HG02943 (cell line): ENCODE measurements around the gene TRAPPC8.
A peak's percentile ranks its signal among the peaks of the same experiment; 100 is the strongest.
"Not testable (repeated sequence)": the region's sequence is repeated elsewhere in the genome, so short reads cannot be mapped to it uniquely, and the experiment has no call there.

Experiments used
- ATAC-seq: cut with Tn5 transposase; IDR thresholded peaks from one replicate; pipeline ENCODE4 v1.9.1; 2021; ENCODE audit warnings: mild to moderate bottlenecking, low read depth, moderate library complexity; ENCODE audit not compliant: unreplicated experiment

TRAPPC8 gene

DNA sequence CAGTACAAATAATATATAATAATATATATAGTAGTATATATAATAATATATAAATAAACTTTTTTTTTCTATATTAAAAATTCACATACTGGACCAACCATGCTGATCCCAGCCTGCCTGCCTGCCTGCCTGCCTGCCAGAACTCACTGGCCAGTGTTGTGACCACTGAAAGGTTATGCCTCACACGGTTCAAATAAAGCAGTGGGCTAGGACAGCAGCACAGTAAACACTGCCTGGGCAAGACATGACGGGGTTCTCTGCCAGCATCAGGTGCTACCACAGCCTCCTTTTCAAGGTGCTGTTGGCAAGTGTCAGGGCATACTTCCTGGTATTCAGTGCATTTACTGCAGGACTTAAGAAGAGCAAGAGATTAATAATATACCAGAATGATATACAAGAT is 67.6 kb downstream of the TRAPPC8 start:
- no peak for ATAC-seq

DNA sequence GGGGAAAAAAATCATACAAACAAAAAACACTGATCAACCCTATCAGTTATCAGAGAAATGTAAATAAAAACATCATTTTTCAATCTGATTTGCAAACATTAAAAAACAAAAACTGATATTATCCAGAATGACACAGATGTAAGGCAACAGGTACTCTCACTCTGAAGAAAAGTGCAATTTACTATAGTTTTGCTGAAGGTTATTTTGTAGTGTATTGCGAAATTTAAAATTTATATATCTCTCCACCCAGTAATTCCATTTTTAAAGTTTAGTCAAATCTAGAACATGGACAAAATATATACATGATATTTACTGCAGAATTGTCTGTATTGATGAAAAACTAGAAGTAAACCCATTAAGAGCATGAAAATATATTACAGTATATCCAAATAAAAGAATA is 79.8 kb downstream of the TRAPPC8 start:
- no peak for ATAC-seq

GRCh38 chr18:31860488-31860887 is 82.4 kb downstream of the TRAPPC8 start:
- no peak for ATAC-seq

- ATAC-seq = no peak
Observed at GRCh38 chr18:31857526-31858106, 85.3 kb downstream of the TRAPPC8 start.

- no peak for ATAC-seq
Observed at GRCh38 chr18:31850844-31851243, 92.1 kb downstream of the TRAPPC8 start.

- ATAC-seq = no peak
Observed at GRCh38 chr18:31840499-31840898, 102.4 kb downstream of the TRAPPC8 start.

DNA sequence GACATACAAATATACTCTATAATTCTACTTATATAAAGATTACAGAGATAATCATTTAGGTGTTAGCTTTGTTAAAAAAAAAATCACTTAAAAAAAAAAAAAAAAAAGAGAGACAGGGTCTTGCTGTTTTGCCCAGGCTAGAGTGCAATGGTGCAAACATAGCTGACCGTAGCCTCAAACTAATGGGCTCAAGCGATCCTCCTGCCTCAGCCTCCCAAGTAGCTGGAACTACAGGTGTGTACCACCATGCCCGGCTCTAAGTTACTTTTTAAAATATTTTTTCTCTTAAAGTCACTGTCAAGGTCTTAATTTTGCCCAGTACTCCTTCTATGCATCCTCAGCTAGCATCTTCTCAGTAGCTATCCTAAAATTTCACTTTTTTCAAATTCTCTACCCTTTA is 105.0 kb downstream of the TRAPPC8 start:
- ATAC-seq = no peak

GRCh38 chr18:31835528-31836133 is 107.3 kb downstream of the TRAPPC8 start:
- no peak for ATAC-seq

GRCh38 chr18:31831903-31832302 is 111.0 kb downstream of the TRAPPC8 start:
- ATAC-seq = no peak

- ATAC-seq = no peak
Observed at GRCh38 chr18:31830686-31831085, 112.2 kb downstream of the TRAPPC8 start.

GRCh38 chr18:31828613-31829012 is 114.3 kb downstream of the TRAPPC8 start:
- no peak for ATAC-seq

- ATAC-seq = not testable (repeated sequence)
Observed at GRCh38 chr18:31826673-31827325, 116.1 kb downstream of the TRAPPC8 start.

DNA sequence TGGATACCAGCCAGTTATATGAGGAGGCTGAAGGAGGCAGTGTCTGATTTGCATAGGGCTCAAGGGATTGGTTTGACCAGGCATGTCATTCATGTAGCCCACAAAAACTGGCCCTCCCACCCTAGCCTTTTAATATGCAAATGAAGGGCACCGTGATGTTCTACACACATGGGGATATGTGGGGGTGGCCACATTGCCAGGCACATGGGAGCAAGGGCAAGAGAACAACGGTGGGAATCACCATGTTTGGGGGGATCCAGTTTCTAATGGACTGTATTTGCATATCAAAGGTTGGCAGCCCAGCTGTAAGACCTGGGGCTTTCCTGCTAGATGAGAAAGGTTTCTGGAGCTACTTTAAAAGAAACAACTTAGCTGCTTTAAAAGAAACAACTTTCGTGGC is 117.2 kb downstream of the TRAPPC8 start:
- no peak for ATAC-seq

- ATAC-seq = no peak
Observed at GRCh38 chr18:31821545-31822171, 121.3 kb downstream of the TRAPPC8 start.

GRCh38 chr18:31819925-31820229 is 123.1 kb downstream of the TRAPPC8 start:
- ATAC-seq = no peak

- peak; percentile 67 for ATAC-seq
Observed at GRCh38 chr18:31819106-31819924, 123.6 kb downstream of the TRAPPC8 start.

- ATAC-seq = no peak
Observed at GRCh38 chr18:31814132-31814531, 128.8 kb downstream of the TRAPPC8 start.

GRCh38 chr18:31810336-31811130 is 132.4 kb downstream of the TRAPPC8 start:
- not testable (repeated sequence) for ATAC-seq

DNA sequence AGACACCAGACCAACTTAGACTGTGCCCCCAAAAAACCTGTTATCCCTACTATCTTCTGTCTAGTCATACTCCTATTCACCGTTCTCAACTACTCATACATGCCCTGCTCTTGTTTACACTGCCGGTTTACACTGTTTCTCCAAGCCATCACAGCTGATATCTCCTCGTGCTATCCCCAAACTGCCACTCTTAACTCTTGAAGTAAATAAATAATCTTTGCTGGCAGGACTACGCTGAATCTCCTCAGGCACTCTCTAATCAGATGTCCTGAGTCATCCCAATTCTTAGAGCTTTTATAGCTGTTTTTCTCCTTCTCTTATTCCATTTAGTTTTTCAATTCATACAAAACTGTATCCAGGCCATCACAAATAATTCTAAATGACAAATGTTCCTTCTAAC is 133.9 kb downstream of the TRAPPC8 start:
- not testable (repeated sequence) for ATAC-seq

DNA sequence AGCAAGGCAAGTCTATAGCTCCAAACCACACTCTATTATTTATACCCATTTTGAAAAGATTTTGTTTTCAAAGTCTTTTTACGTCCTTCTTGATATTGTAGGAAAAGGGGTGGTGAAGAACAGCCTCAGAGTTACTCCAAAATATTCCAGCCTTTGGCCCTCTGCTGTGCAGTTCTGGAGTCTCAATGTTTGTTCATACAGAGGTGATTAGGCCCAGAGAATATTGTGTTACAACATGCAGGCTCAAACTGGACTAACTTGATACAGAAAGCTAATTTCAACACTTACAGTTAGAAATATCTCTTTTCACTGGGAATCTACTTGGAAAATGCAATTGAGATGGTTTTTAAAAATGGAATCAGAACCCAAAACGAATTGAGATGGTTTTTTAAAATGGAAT is 141.8 kb downstream of the TRAPPC8 start:
- ATAC-seq = no peak
